Measurements from ENCODE around the gene ISLR. TPM values are rescaled to one million over a fixed set of nuclear protein-coding genes. Genes with fewer than 3 reads are reported as not detected.

ISLR gene
- total and polyA plus RNA-seq, 2 of the 8 experiments (the other 6 are each of a cell fraction or from before 2014, with no cell fraction given): 0.29 to 0.35 TPM

DNA sequence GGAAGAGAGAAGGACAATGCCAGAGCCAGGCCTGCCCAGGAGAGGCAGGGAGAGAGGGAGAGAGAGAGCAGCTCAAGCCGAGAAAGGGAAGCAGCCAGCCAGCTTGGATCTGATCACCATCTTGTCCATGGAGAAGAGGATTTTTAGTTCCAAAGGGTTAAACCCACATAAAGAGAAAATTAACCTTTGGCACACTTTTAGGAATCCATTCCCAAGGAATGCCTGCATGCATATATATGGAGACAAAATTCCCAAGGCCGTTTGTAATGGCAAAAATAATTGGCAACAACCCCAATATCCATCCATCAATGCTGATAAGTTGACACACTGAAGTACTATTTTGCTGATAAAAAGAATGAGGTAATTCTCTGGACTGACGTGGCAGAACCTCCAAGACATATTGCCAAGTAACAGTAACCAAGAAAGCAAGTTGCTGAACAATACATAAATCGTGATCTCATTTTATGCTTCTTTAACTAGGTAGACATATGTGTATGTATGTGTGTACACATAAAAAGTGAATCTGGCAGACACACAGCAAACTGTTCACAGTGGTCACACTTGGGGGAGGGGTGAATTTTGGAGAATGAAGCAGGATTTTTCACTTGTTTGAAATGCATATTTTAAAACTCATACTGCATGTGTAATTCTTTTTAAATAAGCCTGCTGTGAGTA is 36.6 kb downstream of the ISLR start (continued):
- TF ChIP-seq SP2 (IDR thresholded peaks at IDR 0.05; ENCODE audit: low read length) (no peak), MAFK (IDR thresholded peaks at IDR 0.05; ENCODE audit: low read depth, low read length) (no peak)

All from H1 (cell line).